GM12801 (cell line): Measurements from ENCODE around the gene PPM1L.

Experiments used
- CTCF ChIP-seq: IDR thresholded peaks from one replicate; pipeline ENCODE4 v1.5.1; 2011; ENCODE audit warnings: control low read depth; ENCODE audit not compliant: insufficient read length; ENCODE audit errors: extremely low read depth

The PPM1L gene

GRCh38 chr3:160982491-160982890 lies 226.5 kb downstream of the PPM1L start:
- no peak for TF ChIP-seq CTCF

- no peak for TF ChIP-seq CTCF
Observed at GRCh38 chr3:160986069-160986468, 230.0 kb downstream of the PPM1L start.

- no peak for TF ChIP-seq CTCF
Observed at GRCh38 chr3:160987982-160988964, 232.2 kb downstream of the PPM1L start.

DNA sequence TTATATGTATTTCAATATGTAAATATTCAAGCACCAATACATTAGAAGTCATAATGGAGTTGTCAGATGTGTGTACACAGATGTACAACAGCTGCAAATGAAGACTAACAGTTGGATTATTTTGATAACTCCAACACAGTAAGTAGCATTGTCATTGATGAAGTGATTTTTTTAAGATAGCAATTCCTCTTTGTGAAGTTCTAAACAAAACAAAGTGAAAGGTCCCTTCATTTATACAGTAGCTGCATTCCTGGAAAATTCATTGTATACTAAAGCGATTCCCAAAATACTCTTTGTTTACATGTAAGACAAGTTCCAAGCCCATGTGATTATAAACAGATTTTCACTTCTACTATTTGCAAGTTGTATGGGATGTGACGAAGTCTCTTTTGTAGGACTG lies 234.4 kb downstream of the PPM1L start:
- TF ChIP-seq CTCF = no peak

DNA sequence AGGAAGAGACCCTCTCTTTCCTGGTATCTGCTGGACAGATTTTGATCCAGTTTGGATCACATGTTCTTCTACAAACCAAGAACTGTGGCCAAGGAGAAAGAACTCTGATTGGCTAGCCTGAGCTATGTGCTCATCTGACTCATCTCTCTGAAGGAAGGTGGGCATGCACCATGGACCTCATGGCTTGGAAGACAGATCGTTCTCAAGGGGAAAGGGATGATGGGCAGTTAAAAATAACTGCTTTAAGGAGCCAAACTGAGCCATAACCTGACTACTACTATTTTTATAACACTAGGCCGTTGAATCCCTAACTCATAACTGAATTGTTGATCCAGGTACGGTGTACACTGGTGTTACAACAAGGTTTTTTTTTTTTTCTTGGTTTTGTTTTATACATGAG lies 236.7 kb downstream of the PPM1L start:
- no peak for TF ChIP-seq CTCF

- no peak for TF ChIP-seq CTCF
Observed at GRCh38 chr3:160996811-160997210, 240.8 kb downstream of the PPM1L start.

GRCh38 chr3:160998581-160998980 lies 242.6 kb downstream of the PPM1L start:
- TF ChIP-seq CTCF = no peak
